Type B pancreatic cell (in vitro differentiated cells): ENCODE data around the gene ZNF524. TPM values are rescaled to one million over a fixed set of nuclear protein-coding genes. Genes with fewer than 3 reads are reported as not detected.

ENCODE experiments used
- DNase-seq: peaks from one replicate; pipeline ENCODE4 v3.0.0; 2021; ENCODE audit warnings: mixed read lengths; ENCODE audit not compliant: unreplicated experiment; ENCODE audit errors: extremely low spot score
- H3K27ac Mint-ChIP-seq: 2 replicates; pipeline ENCODE4 v1.8.0; 2021; ENCODE audit warnings: mild to moderate bottlenecking, mixed read lengths
- H3K27me3 Mint-ChIP-seq: 2 replicates; pipeline ENCODE4 v1.8.0; 2021; ENCODE audit warnings: mixed read lengths
- H3K36me3 Mint-ChIP-seq: 2 replicates; pipeline ENCODE4 v1.8.0; 2021; ENCODE audit warnings: mixed read lengths
- H3K4me1 Mint-ChIP-seq: one replicate; pipeline ENCODE4 v1.8.0; 2021; ENCODE audit warnings: mixed read lengths; ENCODE audit not compliant: unreplicated experiment
- H3K4me3 Mint-ChIP-seq: 2 replicates; pipeline ENCODE4 v1.8.0; 2021; ENCODE audit warnings: mild to moderate bottlenecking, mixed read lengths
- H3K9me3 Mint-ChIP-seq: 2 replicates; pipeline ENCODE4 v1.8.0; 2021; ENCODE audit warnings: mixed read lengths
- total RNA-seq: library from RNA; stranded (reverse); gene quantifications from 2 replicates; pipeline ENCODE4 v1.2.1, GENCODE V29; 2021; ENCODE audit warnings: low replicate concordance
- TF ChIP-seq, protein P1 (sequence below): fragments of 200-600 bp; sonication (generic); conservative IDR thresholded peaks from 2 replicates; pipeline ENCODE4 v1.5.0; 2021; ENCODE audit warnings: antibody characterized with exemption, mild to moderate bottlenecking

The ZNF524 gene
- total RNA-seq, 1 donor from 2014 or later: 13.6 TPM

DNA sequence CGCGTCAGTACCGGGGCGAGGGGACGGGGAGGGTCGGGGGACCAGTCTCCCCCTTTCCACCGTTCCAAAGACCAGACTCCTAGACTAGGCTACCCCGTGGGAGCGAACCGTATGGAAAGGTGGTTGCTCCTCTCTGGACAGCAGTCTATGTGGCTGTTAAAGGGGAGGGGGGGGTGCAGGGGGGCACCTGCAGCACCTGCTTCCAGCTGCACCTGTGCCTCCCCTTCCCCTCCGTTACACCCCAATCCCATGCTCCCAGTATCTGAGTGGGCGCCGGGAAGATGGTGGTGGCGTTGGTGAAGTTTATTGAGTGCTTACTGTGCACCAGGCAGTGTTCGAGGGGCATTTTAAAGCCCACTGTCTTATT lies 557 bp downstream of the ZNF524 start:
- TF ChIP-seq, protein P1, sequence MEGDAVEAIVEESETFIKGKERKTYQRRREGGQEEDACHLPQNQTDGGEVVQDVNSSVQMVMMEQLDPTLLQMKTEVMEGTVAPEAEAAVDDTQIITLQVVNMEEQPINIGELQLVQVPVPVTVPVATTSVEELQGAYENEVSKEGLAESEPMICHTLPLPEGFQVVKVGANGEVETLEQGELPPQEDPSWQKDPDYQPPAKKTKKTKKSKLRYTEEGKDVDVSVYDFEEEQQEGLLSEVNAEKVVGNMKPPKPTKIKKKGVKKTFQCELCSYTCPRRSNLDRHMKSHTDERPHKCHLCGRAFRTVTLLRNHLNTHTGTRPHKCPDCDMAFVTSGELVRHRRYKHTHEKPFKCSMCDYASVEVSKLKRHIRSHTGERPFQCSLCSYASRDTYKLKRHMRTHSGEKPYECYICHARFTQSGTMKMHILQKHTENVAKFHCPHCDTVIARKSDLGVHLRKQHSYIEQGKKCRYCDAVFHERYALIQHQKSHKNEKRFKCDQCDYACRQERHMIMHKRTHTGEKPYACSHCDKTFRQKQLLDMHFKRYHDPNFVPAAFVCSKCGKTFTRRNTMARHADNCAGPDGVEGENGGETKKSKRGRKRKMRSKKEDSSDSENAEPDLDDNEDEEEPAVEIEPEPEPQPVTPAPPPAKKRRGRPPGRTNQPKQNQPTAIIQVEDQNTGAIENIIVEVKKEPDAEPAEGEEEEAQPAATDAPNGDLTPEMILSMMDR: no peak
- Mint-ChIP-seq H3K9me3 (no peaks in the 10 kb centered on the region), H3K4me1 (peaks cover 16% of the 10 kb centered on the region), H3K36me3 (peaks cover 21% of the 10 kb centered on the region), H3K4me3 (peak overlapping the region; percentile 90), H3K27me3 (no peaks in the 10 kb centered on the region), H3K27ac (peak overlapping the region; percentile 94)
- DNase-seq: no peak

DNA sequence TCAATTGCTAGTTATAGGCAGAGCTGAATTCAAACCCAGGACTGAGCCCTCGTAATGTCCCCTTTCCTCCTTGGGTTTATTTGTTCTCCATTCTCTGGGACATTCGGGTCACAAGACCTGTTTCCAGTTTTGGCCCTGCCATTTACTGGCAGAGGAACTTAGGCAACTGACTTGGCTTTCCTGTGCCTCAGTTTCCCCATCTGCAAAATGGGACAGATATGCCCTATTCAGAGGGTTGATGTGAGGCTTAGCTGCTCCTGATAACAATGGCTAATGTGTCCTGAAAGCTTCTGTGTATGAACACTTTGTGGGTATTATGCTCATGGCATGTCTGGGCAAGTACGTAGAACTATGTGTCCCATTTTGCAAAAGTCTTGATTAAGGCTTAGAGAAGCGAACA lies 996 bp downstream of the ZNF524 start:
- Mint-ChIP-seq H3K27ac (peak overlapping the region; percentile 94), H3K27me3 (no peaks in the 10 kb centered on the region), H3K4me1 (peaks cover 18% of the 10 kb centered on the region), H3K36me3 (peaks cover 20% of the 10 kb centered on the region), H3K4me3 (peak overlapping the region; percentile 90), H3K9me3 (no peaks in the 10 kb centered on the region)
- DNase-seq: no peak
- TF ChIP-seq, protein P1: no peak

DNA sequence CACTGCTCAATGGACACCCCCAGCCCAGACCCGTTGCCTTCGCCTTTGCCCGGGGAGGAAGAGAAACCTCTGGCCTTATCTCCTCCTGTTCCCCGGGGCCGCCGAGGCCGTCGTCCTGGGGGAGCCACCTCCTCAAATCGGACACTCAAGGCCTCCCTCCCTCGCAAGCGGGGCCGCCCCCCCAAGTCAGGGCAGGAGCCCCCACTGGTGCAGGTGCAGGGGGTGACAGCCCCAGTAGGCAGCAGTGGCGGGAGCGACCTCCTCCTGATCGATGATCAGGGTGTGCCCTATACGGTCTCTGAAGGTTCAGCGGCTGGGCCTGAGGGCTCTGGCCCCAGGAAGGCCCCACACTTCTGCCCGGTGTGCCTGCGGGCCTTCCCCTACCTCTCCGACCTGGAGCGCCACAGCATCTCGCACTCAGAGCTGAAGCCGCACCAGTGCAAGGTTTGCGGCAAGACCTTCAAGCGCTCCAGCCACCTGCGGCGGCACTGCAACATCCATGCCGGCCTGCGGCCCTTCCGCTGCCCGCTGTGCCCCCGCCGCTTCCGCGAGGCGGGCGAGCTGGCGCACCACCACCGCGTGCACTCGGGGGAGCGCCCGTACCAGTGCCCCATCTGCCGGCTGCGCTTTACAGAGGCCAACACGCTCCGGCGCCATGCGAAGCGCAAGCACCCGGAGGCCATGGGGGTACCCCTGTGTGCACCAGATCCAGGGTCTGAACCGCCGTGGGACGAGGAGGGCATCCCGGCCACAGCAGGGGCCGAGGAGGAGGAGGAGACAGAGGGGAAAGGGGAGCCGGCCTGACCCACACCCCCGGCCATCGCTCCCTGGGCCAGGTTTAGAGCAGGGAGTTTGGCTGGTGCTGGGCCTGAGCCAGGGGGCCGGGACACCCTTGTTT lies 2.3 kb downstream of the ZNF524 start:
- Mint-ChIP-seq H3K4me3 (peak overlapping the region; percentile 90), H3K4me1 (peaks cover 29% of the 10 kb centered on the region), H3K9me3 (no peaks in the 10 kb centered on the region), H3K27ac (peak overlapping the region; percentile 94), H3K36me3 (peaks cover 19% of the 10 kb centered on the region), H3K27me3 (no peaks in the 10 kb centered on the region)
- TF ChIP-seq, protein P1: no peak
- DNase-seq: no peak

DNA sequence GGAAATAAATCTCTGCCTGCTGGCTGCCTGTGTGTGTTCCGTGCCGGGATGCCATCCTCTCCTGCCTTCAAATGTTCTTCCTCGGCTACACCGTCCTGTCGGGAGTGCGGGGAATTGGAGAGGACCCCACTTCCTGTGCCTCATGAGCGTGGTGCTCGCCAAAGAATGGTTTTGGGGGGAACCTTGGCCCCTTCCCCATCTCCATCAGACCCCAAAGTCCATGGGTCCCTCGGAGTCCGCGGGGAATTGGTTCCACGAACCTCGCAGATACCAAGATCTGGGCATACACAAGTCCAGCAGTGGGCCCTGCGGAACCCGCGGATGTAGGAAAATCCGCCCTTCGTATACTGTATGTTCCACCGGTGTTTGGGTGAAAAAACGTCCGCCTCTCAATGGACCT lies 3.0 kb downstream of the ZNF524 start:
- Mint-ChIP-seq H3K27me3 (no peaks in the 10 kb centered on the region), H3K4me3 (peak overlapping the region; percentile 61), H3K9me3 (no peaks in the 10 kb centered on the region), H3K36me3 (peaks cover 19% of the 10 kb centered on the region), H3K27ac (peak overlapping the region; percentile 53), H3K4me1 (peaks cover 34% of the 10 kb centered on the region)
- DNase-seq: no peak
- TF ChIP-seq, protein P1: no peak

DNA sequence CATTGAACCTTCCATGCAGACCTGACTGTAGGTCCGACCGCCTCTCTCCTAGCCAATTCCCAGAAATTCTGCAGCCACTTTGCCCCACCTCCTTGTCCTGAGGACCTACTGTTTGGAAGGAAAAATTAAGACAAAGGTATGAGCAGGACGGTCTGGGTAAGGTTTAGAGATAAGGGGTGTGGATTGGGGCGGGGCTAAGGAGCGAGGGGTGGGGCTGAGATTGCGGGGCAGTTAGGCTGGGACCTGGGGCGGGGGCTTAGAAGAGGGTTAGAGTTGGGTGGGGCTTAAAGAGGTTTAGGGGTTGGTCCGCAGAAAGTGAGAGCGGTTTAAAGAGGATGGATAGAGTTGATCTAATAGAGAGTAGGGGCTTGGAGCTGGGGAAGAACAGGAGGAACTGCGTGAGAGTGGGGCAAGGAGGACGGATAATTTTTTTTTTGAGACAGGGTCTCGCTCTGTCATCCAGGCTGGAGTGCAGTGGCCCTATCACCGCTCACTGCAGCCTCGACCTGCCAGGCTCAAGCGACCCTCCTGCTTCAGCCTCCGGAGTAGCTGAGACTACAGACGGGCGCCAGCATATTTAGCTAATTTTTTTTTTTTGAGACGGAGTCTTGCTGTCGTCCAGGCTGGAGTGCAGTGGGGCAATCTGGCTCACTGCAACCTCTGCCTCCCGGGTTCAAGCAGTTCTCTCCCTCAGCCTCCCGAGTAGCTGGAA lies 3.6 kb downstream of the ZNF524 start:
- H3K9me3 Mint-ChIP-seq: no peaks in the 10 kb centered on the region
- H3K27ac Mint-ChIP-seq: peak overlapping the region; percentile 53
- H3K4me1 Mint-ChIP-seq: peaks cover 30% of the 10 kb centered on the region
- no peak for DNase-seq
- TF ChIP-seq, protein P1: no peak
- peak overlapping the region; percentile 61 for H3K4me3 Mint-ChIP-seq
- peaks cover 18% of the 10 kb centered on the region for H3K36me3 Mint-ChIP-seq
- no peaks in the 10 kb centered on the region for H3K27me3 Mint-ChIP-seq
